ENCODE data around the gene CXCR6. TPM values are rescaled to one million over a fixed set of nuclear protein-coding genes. Genes with fewer than 3 reads are reported as not detected.

The CXCR6 gene
- total and polyA plus RNA-seq, 2 of the 13 experiments (the other 11 are each of a cell fraction or from before 2014, with no cell fraction given): not detected

- TF ChIP-seq ZNF512 (CRISPR knock-in tag; IDR thresholded peaks at IDR 0.05) (no peak), ATF6 (CRISPR knock-in tag; conservative IDR thresholded peaks at IDR 0.05) (no peak), FLYWCH1 (CRISPR knock-in tag; IDR thresholded peaks at IDR 0.05) (no peak), LBX2 (CRISPR knock-in tag; IDR thresholded peaks at IDR 0.05; ENCODE audit: borderline replicate concordance) (peak; percentile 22; the same call in 1 of the 2 replicates), KLF16 (CRISPR knock-in tag; IDR thresholded peaks at IDR 0.05) (peak in 1 of 2 experiments; percentile 64; a peak in 1 of 4 replicates), ZBTB49 (CRISPR knock-in tag; IDR thresholded peaks at IDR 0.05; ENCODE audit: borderline replicate concordance) (no peak), FUBP1 (CRISPR knock-in tag; IDR thresholded peaks at IDR 0.05; ENCODE audit: borderline replicate concordance) (no peak), MAF1 (CRISPR knock-in tag; IDR thresholded peaks at IDR 0.05; ENCODE audit: borderline replicate concordance) (no peak), NR0B2 (CRISPR knock-in tag; IDR thresholded peaks at IDR 0.05) (no peak; the same call in 1 of the 2 replicates), ZNF766 (CRISPR knock-in tag; IDR thresholded peaks at IDR 0.05; ENCODE audit: borderline replicate concordance) (no peak), KDM5A (IDR thresholded peaks at IDR 0.05; ENCODE audit: borderline replicate concordance, low read length) (no peak), ZNF597 (CRISPR knock-in tag; IDR thresholded peaks at IDR 0.05) (no peak), GPBP1L1 (CRISPR knock-in tag; IDR thresholded peaks at IDR 0.05) (no peak)
Measured at GRCh38 chr3:45995236-45996192, 52.2 kb downstream of the CXCR6 start, which contains the start of gene FYCO1 (continued).
